ENCODE results near the gene DNAL1.

GRCh38 chr14:73725116-73726024, 80.6 kb downstream of the DNAL1 start:
- no peak for TF ChIP-seq JUND (CRISPR knock-in tag; IDR thresholded peaks at IDR 0.05)
- TF ChIP-seq, protein P1, sequence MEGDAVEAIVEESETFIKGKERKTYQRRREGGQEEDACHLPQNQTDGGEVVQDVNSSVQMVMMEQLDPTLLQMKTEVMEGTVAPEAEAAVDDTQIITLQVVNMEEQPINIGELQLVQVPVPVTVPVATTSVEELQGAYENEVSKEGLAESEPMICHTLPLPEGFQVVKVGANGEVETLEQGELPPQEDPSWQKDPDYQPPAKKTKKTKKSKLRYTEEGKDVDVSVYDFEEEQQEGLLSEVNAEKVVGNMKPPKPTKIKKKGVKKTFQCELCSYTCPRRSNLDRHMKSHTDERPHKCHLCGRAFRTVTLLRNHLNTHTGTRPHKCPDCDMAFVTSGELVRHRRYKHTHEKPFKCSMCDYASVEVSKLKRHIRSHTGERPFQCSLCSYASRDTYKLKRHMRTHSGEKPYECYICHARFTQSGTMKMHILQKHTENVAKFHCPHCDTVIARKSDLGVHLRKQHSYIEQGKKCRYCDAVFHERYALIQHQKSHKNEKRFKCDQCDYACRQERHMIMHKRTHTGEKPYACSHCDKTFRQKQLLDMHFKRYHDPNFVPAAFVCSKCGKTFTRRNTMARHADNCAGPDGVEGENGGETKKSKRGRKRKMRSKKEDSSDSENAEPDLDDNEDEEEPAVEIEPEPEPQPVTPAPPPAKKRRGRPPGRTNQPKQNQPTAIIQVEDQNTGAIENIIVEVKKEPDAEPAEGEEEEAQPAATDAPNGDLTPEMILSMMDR (CRISPR knock-in tag; IDR thresholded peaks at IDR 0.05), result no peak
- no peak for TF ChIP-seq DNMT1 (CRISPR knock-in tag; IDR thresholded peaks at IDR 0.05)

Data from HepG2 (cell line).